ENCODE results near the gene SSTR4. TPM values are rescaled to one million over a fixed set of nuclear protein-coding genes. Genes with fewer than 3 reads are reported as not detected.

The SSTR4 gene
- total RNA-seq, 3 donors from 2014 or later = not detected

DNA sequence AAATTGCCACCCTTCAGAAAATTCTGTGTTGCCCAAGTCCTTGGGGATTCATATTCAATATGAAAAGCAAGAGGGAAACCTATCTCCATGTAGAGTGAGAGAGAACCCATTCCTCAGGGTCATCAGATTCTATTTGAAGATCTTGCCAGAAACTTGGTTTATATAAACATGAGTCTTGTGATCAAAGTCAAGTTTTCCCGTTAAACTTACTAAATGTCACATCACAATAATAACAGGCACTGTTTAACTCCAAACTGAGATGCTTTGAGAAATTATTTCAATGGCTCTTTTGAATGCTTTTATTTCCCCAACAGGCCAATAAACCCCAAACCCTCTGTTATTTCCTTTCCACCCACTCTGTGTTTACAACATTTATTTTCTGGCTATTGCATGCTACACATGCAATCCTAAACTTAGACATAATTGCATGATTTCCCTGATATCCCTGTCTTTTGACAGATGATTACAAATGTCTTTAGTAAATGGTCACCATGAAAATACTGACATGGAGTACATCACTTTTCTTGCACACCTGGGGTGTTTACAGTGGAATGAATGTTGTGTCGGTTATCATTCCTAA lies 31.1 kb upstream of the SSTR4 start:
- H3K27ac ChIP-seq = no peak overlapping the region
- no peak for DNase-seq (ENCODE audit: low spot score in 2 of 2)
- H3K4me3 ChIP-seq = no peak overlapping the region
- no peaks in the 10 kb centered on the region for H3K27me3 ChIP-seq
- no peaks in the 10 kb centered on the region for H3K36me3 ChIP-seq
- TF ChIP-seq POLR2AphosphoS5 (IDR thresholded peaks at IDR 0.05) = no peak
- no peak for TF ChIP-seq CTCF (IDR thresholded peaks at IDR 0.05)
- no peak for TF ChIP-seq POLR2A (IDR thresholded peaks at IDR 0.05)
- H3K4me1 ChIP-seq = no peaks in the 10 kb centered on the region
- no peaks in the 10 kb centered on the region for H3K9me3 ChIP-seq
- intact Hi-C loops (cut with DNase I; ENCODE audit: low total_unique reads) = no loop called here

DNA sequence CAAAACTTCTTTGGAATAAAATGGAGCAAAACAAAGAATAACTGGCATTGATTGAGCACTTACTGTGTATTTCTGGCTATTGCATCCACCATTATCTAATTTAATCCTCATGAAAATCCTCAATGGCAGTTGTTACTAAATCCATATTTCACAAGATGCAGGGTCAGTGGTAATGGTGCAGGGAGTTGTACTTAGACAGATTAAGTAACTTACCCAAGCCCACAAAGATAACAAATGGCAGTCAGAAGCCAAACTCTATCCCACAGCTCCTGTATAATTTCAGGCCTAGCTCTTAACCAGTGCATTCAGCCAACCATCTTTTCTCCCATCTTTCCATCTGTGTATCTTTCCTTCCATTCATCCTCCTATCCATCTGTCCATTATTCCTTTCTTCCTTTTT lies 29.3 kb upstream of the SSTR4 start:
- Histone ChIP-seq H3K27ac (no peak overlapping the region), H3K36me3 (no peaks in the 10 kb centered on the region), H3K9me3 (no peaks in the 10 kb centered on the region), H3K27me3 (no peaks in the 10 kb centered on the region), H3K4me1 (no peaks in the 10 kb centered on the region), H3K4me3 (no peak overlapping the region)
- TF ChIP-seq POLR2AphosphoS5 (IDR thresholded peaks at IDR 0.05) = no peak
- no peak for TF ChIP-seq CTCF (IDR thresholded peaks at IDR 0.05)
- TF ChIP-seq POLR2A (IDR thresholded peaks at IDR 0.05) = no peak
- DNase-seq (ENCODE audit: low spot score in 2 of 2) = no peak
- intact Hi-C loops (cut with DNase I; ENCODE audit: low total_unique reads) = no loop called here

DNA sequence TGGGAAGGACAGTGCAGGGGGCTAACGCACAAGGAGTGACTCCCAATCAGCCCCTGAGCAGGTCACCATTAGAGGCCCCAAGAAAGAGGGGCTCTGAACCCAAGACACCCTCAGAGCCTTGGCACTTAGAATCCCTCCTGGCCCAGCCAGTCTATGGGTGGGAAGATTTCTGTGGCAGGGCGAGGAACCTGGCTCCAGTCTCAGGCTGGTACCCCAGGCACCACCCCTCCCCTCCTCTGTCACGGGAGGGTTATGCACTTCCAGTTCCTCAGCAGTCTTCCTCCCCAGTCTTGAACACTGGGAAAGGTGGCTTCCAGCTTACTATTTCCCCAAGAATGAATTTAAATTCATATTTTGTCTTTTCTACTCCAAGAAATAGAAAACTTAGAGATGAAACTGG lies 27.6 kb upstream of the SSTR4 start:
- intact Hi-C loops (cut with DNase I; ENCODE audit: low total_unique reads) = no loop called here
- TF ChIP-seq POLR2AphosphoS5 (IDR thresholded peaks at IDR 0.05) (no peak), CTCF (IDR thresholded peaks at IDR 0.05) (no peak), POLR2A (IDR thresholded peaks at IDR 0.05) (no peak)

DNA sequence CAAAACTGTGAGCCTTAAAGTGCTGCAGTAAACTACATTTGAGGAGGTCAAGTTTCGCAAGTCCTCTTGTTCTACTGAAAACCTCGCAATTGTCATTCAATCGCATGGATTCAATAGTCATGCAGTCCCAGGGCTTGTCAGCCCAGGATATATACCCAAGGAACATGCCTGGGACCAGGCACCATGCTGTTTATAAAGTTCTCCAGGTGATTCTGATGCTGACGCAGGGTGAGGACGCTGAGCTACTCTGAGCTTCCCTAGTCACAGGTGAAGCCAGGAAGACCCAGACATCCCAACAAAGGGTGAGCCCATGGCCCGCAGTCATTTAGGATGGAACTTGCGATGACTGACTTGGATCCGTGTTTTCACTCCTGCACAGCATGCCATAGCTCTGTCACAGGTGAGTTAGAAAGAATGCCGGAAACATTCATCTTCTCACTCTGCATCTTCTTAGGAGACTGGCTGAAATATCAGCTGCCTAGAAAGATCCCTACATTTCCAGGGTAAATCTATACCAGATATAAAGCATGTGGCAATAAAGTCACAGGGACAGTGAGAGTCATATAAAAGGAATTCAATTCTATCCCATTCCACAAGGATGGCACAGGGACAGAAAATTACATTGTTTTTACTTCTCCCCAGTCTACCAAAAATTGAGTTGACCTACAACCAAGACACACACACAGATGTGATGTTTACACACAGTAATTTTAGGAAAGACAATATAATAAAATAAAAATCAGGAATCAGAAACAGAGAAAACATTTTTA lies 27.0 kb upstream of the SSTR4 start:
- Histone ChIP-seq H3K27me3 (no peaks in the 10 kb centered on the region), H3K4me1 (no peaks in the 10 kb centered on the region), H3K4me3 (no peak overlapping the region), H3K27ac (no peak overlapping the region), H3K36me3 (no peaks in the 10 kb centered on the region), H3K9me3 (no peaks in the 10 kb centered on the region)
- intact Hi-C loops (cut with DNase I; ENCODE audit: low total_unique reads) = no loop called here
- no peak for DNase-seq (ENCODE audit: low spot score in 2 of 2)
- TF ChIP-seq POLR2A (IDR thresholded peaks at IDR 0.05) (no peak), POLR2AphosphoS5 (IDR thresholded peaks at IDR 0.05) (no peak), CTCF (IDR thresholded peaks at IDR 0.05) (no peak)

More for the DNA sequence above, 27.6 kb upstream of the SSTR4 start:
- H3K9me3 ChIP-seq = no peaks in the 10 kb centered on the region
- no peaks in the 10 kb centered on the region for H3K27me3 ChIP-seq
- no peaks in the 10 kb centered on the region for H3K4me1 ChIP-seq
- DNase-seq (ENCODE audit: low spot score in 2 of 2) = no peak
- no peak overlapping the region for H3K4me3 ChIP-seq
- no peak overlapping the region for H3K27ac ChIP-seq
- H3K36me3 ChIP-seq = no peaks in the 10 kb centered on the region

DNA sequence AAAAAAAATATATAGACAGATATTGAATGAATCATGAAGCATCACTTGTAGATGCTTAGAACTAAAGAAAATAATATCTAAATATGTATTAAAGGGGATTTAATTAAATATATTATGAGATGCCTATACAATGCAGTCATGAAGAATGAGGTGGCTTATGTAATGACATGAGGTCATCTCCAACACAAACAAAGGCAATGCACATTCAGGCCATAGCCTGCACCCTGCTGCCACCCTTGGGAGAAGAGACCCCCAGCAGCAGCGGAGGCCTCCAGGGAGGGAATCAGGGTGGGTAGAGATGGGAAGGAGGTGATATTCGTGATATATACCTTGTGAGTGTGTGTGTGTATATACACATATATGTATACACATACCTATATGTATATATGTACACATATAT lies 26.4 kb upstream of the SSTR4 start:
- intact Hi-C loops (cut with DNase I; ENCODE audit: low total_unique reads) = no loop called here
- Histone ChIP-seq H3K9me3 (no peaks in the 10 kb centered on the region), H3K27ac (no peak overlapping the region), H3K4me1 (no peaks in the 10 kb centered on the region), H3K4me3 (no peak overlapping the region), H3K36me3 (no peaks in the 10 kb centered on the region), H3K27me3 (no peaks in the 10 kb centered on the region)
- no peak for DNase-seq (ENCODE audit: low spot score in 2 of 2)
- TF ChIP-seq CTCF (IDR thresholded peaks at IDR 0.05) (no peak), POLR2A (IDR thresholded peaks at IDR 0.05) (no peak), POLR2AphosphoS5 (IDR thresholded peaks at IDR 0.05) (no peak)
